HEK293 (cell line): ENCODE results near the gene C1orf174.

Source experiments
- CTCF ChIA-PET: fragments of 350-600 bp; formaldehyde crosslinking; extraction: SDS; loops from one replicate; lab custom pipeline; 2021; ENCODE audit warnings: antibody characterized with exemption; lab: Yijun Ruan, JAX
- POLR2A ChIA-PET: fragments of 300-600 bp; formaldehyde crosslinking; extraction: SDS; loops from one replicate; lab custom pipeline; 2020; ENCODE audit warnings: antibody characterized with exemption, inconsistent platforms; lab: Yijun Ruan, JAX
- H3K27ac ChIP-seq: fragments of 200-500 bp; sonication (Bioruptor generic); 2 replicates; pipeline ENCODE4 v1.5.1; 2014; ENCODE audit warnings: low read depth, low read length, control low read depth, inconsistent platforms; ENCODE audit errors: extremely low read depth
- H3K36me3 ChIP-seq, 2 experiments: fragments of 200-500 bp in 1 of 2; sonication (Bioruptor generic) in 1 of 2; 1 replicate in 1 of 2; 2 replicates in 1 of 2; pipeline ENCODE4 v1.5.1; 2014 to 2017; ENCODE audit warnings: inconsistent platforms in 2 of 2, low read length in 2 of 2; ENCODE audit not compliant: control insufficient read depth in 2 of 2, insufficient read depth in 1 of 2
- H3K4me1 ChIP-seq: fragments of 200-500 bp; sonication (Bioruptor generic); 2 replicates; pipeline ENCODE4 v1.5.1; 2014; ENCODE audit warnings: mild to moderate bottlenecking, low read length, inconsistent platforms; ENCODE audit not compliant: control insufficient read depth, insufficient read depth
- H3K4me3 ChIP-seq: 2 replicates; pipeline ENCODE4 v1.5.1; 2011; ENCODE audit warnings: low read depth, mild to moderate bottlenecking, control low read depth, low read length, moderate library complexity
- H3K9me3 ChIP-seq: fragments of 200-500 bp; sonication (Bioruptor generic); 2 replicates; pipeline ENCODE4 v1.5.1; 2014; ENCODE audit warnings: low read depth, low read length, inconsistent platforms; ENCODE audit not compliant: control insufficient read depth, insufficient read depth
- GLI4 ChIP-seq: fragments of 450-650 bp; formaldehyde crosslinking; IDR thresholded peaks from 2 replicates; pipeline ENCODE4 v1.5.1; 2016; ENCODE audit warnings: missing biosample characterization, missing genetic modification characterization
- KLF17 ChIP-seq: fragments of 450-650 bp; formaldehyde crosslinking; IDR thresholded peaks from 2 replicates; pipeline ENCODE4 v1.5.1; 2016; ENCODE audit warnings: missing biosample characterization, missing genetic modification characterization
- KLF8 ChIP-seq: fragments of 450-650 bp; formaldehyde crosslinking; IDR thresholded peaks from 2 replicates; pipeline ENCODE4 v1.5.1; 2016; ENCODE audit warnings: missing biosample characterization, missing genetic modification characterization
- REST ChIP-seq: fragments of 450-650 bp; formaldehyde crosslinking; IDR thresholded peaks from 2 replicates; pipeline ENCODE4 v1.5.1; 2016; ENCODE audit warnings: missing biosample characterization, missing genetic modification characterization
- SP2 ChIP-seq: fragments of 450-650 bp; formaldehyde crosslinking; IDR thresholded peaks from 2 replicates; pipeline ENCODE4 v1.5.1; 2016; ENCODE audit warnings: missing biosample characterization, missing genetic modification characterization
- TRIM28 ChIP-seq: IDR thresholded peaks from 2 replicates; pipeline ENCODE4 v1.6.1; 2011; ENCODE audit warnings: low read length, control low read depth, borderline replicate concordance
- WT1 ChIP-seq: fragments of 450-650 bp; formaldehyde crosslinking; IDR thresholded peaks from 2 replicates; pipeline ENCODE4 v1.5.1; 2016; ENCODE audit warnings: missing biosample characterization, missing genetic modification characterization
- ZBTB10 ChIP-seq: fragments of 450-650 bp; formaldehyde crosslinking; IDR thresholded peaks from 2 replicates; pipeline ENCODE4 v1.5.1; 2016; ENCODE audit warnings: missing biosample characterization, missing genetic modification characterization
- ZBTB48 ChIP-seq: fragments of 450-650 bp; formaldehyde crosslinking; IDR thresholded peaks from 2 replicates; pipeline ENCODE4 v1.5.1; 2016; ENCODE audit warnings: missing biosample characterization, missing genetic modification characterization
- ZBTB7A ChIP-seq: fragments of 450-650 bp; formaldehyde crosslinking; IDR thresholded peaks from 2 replicates; pipeline ENCODE4 v1.5.1; 2016; ENCODE audit warnings: low read depth, missing biosample characterization, missing genetic modification characterization
- ZNF133 ChIP-seq: fragments of 450-650 bp; formaldehyde crosslinking; IDR thresholded peaks from 2 replicates; pipeline ENCODE4 v1.5.1; 2016; ENCODE audit warnings: missing biosample characterization, missing genetic modification characterization
- ZNF138 ChIP-seq: fragments of 450-650 bp; formaldehyde crosslinking; IDR thresholded peaks from 2 replicates; pipeline ENCODE4 v1.5.1; 2016; ENCODE audit warnings: missing biosample characterization, missing genetic modification characterization, borderline replicate concordance
- ZNF146 ChIP-seq: fragments of 450-650 bp; formaldehyde crosslinking; IDR thresholded peaks from 2 replicates; pipeline ENCODE4 v1.5.1; 2016; ENCODE audit warnings: missing biosample characterization, missing genetic modification characterization
- ZNF19 ChIP-seq: fragments of 450-650 bp; formaldehyde crosslinking; IDR thresholded peaks from 2 replicates; pipeline ENCODE4; 2016; ENCODE audit warnings: missing biosample characterization, missing genetic modification characterization, low read depth
- ZNF239 ChIP-seq: fragments of 450-650 bp; formaldehyde crosslinking; IDR thresholded peaks from 2 replicates; pipeline ENCODE4 v1.5.1; 2016; ENCODE audit warnings: missing biosample characterization, missing genetic modification characterization
- ZNF280D ChIP-seq: fragments of 450-650 bp; formaldehyde crosslinking; IDR thresholded peaks from 2 replicates; pipeline ENCODE4 v1.5.1; 2016; ENCODE audit warnings: missing biosample characterization, missing genetic modification characterization
- ZNF354C ChIP-seq: fragments of 450-650 bp; formaldehyde crosslinking; IDR thresholded peaks from 2 replicates; pipeline ENCODE4 v1.5.1; 2016; ENCODE audit warnings: missing biosample characterization, missing genetic modification characterization, low read depth, borderline replicate concordance
- ZNF404 ChIP-seq: fragments of 450-650 bp; formaldehyde crosslinking; IDR thresholded peaks from 2 replicates; pipeline ENCODE4 v1.5.1; 2017; ENCODE audit warnings: missing biosample characterization, missing genetic modification characterization
- ZNF426 ChIP-seq: fragments of 450-650 bp; formaldehyde crosslinking; IDR thresholded peaks from 2 replicates; pipeline ENCODE4 v1.5.1; 2017; ENCODE audit warnings: missing biosample characterization, missing genetic modification characterization, mild to moderate bottlenecking, inconsistent platforms, moderate library complexity
- ZNF510 ChIP-seq: fragments of 450-650 bp; formaldehyde crosslinking; IDR thresholded peaks from 2 replicates; pipeline ENCODE4 v1.5.1; 2018; ENCODE audit warnings: mild to moderate bottlenecking, missing genetic modification characterization, missing biosample characterization; ENCODE audit not compliant: insufficient replicate concordance
- ZNF529 ChIP-seq: fragments of 450-650 bp; formaldehyde crosslinking; IDR thresholded peaks from 2 replicates; pipeline ENCODE4 v1.5.1; 2017; ENCODE audit warnings: missing genetic modification characterization, missing biosample characterization; ENCODE audit not compliant: insufficient replicate concordance
- ZNF548 ChIP-seq: fragments of 450-650 bp; formaldehyde crosslinking; IDR thresholded peaks from 2 replicates; pipeline ENCODE4 v1.5.1; 2016; ENCODE audit warnings: missing biosample characterization, missing genetic modification characterization
- ZNF600 ChIP-seq: fragments of 450-650 bp; formaldehyde crosslinking; IDR thresholded peaks from 2 replicates; pipeline ENCODE4 v1.5.1; 2016; ENCODE audit warnings: missing biosample characterization, missing genetic modification characterization
- ZNF837 ChIP-seq: fragments of 450-650 bp; formaldehyde crosslinking; IDR thresholded peaks from 2 replicates; pipeline ENCODE4 v1.5.1; 2016; ENCODE audit warnings: missing biosample characterization, missing genetic modification characterization
- ZSCAN5A ChIP-seq: fragments of 450-650 bp; formaldehyde crosslinking; IDR thresholded peaks from 2 replicates; pipeline ENCODE4 v1.5.1; 2016; ENCODE audit warnings: missing biosample characterization, missing genetic modification characterization

Gene C1orf174

GRCh38 chr1:3900969-3901529 lies 977 bp upstream of the C1orf174 start (continued):
- peak; percentile 80 for TF ChIP-seq ZNF600 (tag by site-specific recombination)
- TF ChIP-seq ZNF354C (tag by site-specific recombination), result no peak
- no peak for TF ChIP-seq ZNF529 (tag by site-specific recombination)
- 0 out of 2 replicates have a peak, but pooled peaks have one; percentile 6 for TF ChIP-seq WT1 (tag by site-specific recombination)
- TF ChIP-seq KLF8 (tag by site-specific recombination), result peak; percentile 86
- TF ChIP-seq KLF17, result peak; percentile 38; the same call in 1 of the 2 replicates
- no peak for TF ChIP-seq ZNF280D (tag by site-specific recombination)
- TF ChIP-seq ZNF239, result peak; percentile 32; the same call in 1 of the 2 replicates
- TF ChIP-seq ZNF837 (tag by site-specific recombination), result 0 out of 2 replicates have a peak, but pooled peaks have one; percentile 54
- TF ChIP-seq GLI4 (tag by site-specific recombination), result no peak

GRCh38 chr1:3899754-3900149 lies 320 bp downstream of the C1orf174 start:
- CTCF ChIA-PET, result interaction anchor here (0.5 kb wide), 1 partner anchor 1455 kb away, joined by 4 read pairs; no protein-coding TSS in a partner anchor
- TF ChIP-seq ZNF19 (tag by site-specific recombination), result no peak
- TF ChIP-seq ZNF138, result no peak
- TF ChIP-seq SP2 (tag by site-specific recombination), result peak; percentile 53
- no peak for TF ChIP-seq ZSCAN5A
- TF ChIP-seq ZNF426 (tag by site-specific recombination), result no peak
- 0 out of 2 replicates have a peak, but pooled peaks have one; percentile 15 for TF ChIP-seq REST (tag by site-specific recombination)
- TF ChIP-seq TRIM28, result no peak
- TF ChIP-seq ZBTB10 (tag by site-specific recombination), result peak; percentile 56
- TF ChIP-seq ZNF404 (tag by site-specific recombination), result no peak
- 0 out of 2 replicates have a peak, but pooled peaks have one; percentile 11 for TF ChIP-seq ZBTB48
- no peak for TF ChIP-seq ZNF548 (tag by site-specific recombination)
- TF ChIP-seq ZBTB7A (tag by site-specific recombination), result 0 out of 2 replicates have a peak, but pooled peaks have one; percentile 58
- TF ChIP-seq ZNF146 (tag by site-specific recombination), result no peak
- TF ChIP-seq ZNF510 (tag by site-specific recombination), result no peak
- no peak for TF ChIP-seq ZNF133 (tag by site-specific recombination)

More at GRCh38 chr1:3899754-3900149, 320 bp downstream of the C1orf174 start:
- no peaks in the 10 kb centered on the region for H3K9me3 ChIP-seq
- H3K36me3 ChIP-seq, result peaks cover 0 to 25% of the 10 kb centered on the region in 2 experiments; a peak in 1 of 3 replicates
- peak overlapping the region; percentile 81; the same call in 1 of the 2 replicates for H3K27ac ChIP-seq
- peak overlapping the region; percentile 90 for H3K4me3 ChIP-seq
- no peaks in the 10 kb centered on the region for H3K4me1 ChIP-seq
- POLR2A ChIA-PET, result interaction anchor here (0.6 to 2.2 kb wide), 2 partner anchors 42 to 54 kb away, joined by 4 to 12 read pairs; partner anchors contain the start of genes CEP104 and DFFB
